Thoracic aorta (tissue), 2 donors: ENCODE data around the gene EMP2. TPM values are rescaled to one million over a fixed set of nuclear protein-coding genes. Genes with fewer than 3 reads are reported as not detected.

ENCODE experiments used
- ATAC-seq: fragments of 150-250 bp; one replicate; pipeline ENCODE4 v1.8.0; 2017; ENCODE audit warnings: low read depth; ENCODE audit not compliant: insufficient number of reproducible peaks, low FRiP score
- DNase-seq: peaks from one replicate; pipeline ENCODE4 v3.0.0-alpha.2; 2020; ENCODE audit warnings: low spot score
- H3K27ac ChIP-seq, 2 donors: fragments of 200-600 bp; sonication (generic); 1 replicate in 1 of 2; 2 replicates in 1 of 2; pipeline ENCODE4 v1.5.1; 2016; ENCODE audit warnings: mild to moderate bottlenecking in 2 of 2, moderate library complexity in 2 of 2
- H3K27me3 ChIP-seq: fragments of 200-600 bp; sonication (generic); replicated peaks from 2 replicates; pipeline ENCODE4 v1.6.0; 2016; ENCODE audit warnings: mild to moderate bottlenecking; ENCODE audit not compliant: insufficient read depth
- H3K36me3 ChIP-seq: fragments of 200-600 bp; sonication (generic); one replicate; pipeline ENCODE4 v1.5.1; 2016
- H3K4me1 ChIP-seq, 2 donors: fragments of 200-600 bp; sonication (generic); 1 replicate in 1 of 2; 2 replicates in 1 of 2; pipeline versions ENCODE4 v1.5.1 to v1.6.0; 2016; ENCODE audit warnings: low read depth in 2 of 2, mild to moderate bottlenecking in 1 of 2; ENCODE audit not compliant: control insufficient read depth in 1 of 2
- H3K4me3 ChIP-seq: fragments of 200-600 bp; sonication (generic); 2 replicates; pipeline ENCODE4 v1.5.1; 2016; ENCODE audit warnings: mild to moderate bottlenecking
- H3K9me3 ChIP-seq: fragments of 200-600 bp; sonication (generic); 2 replicates; pipeline ENCODE4 v1.5.1; 2016
- total RNA-seq, 2 donors: library from RNA; depleted of rRNA; stranded (reverse); fragments of >200 nt; gene quantifications; one replicate each; pipeline versions ENCODE4 v1.1.0 to v1.2.3, GENCODE V29; 2016
- TF ChIP-seq, protein P1 (sequence below): fragments of 200-600 bp; sonication (generic); IDR thresholded peaks from one replicate; pipeline ENCODE4 v1.5.1; 2019; ENCODE audit warnings: antibody characterized with exemption

EMP2 gene
- total RNA-seq, 2 donors from 2014 or later = 84.7 to 110 TPM

DNA sequence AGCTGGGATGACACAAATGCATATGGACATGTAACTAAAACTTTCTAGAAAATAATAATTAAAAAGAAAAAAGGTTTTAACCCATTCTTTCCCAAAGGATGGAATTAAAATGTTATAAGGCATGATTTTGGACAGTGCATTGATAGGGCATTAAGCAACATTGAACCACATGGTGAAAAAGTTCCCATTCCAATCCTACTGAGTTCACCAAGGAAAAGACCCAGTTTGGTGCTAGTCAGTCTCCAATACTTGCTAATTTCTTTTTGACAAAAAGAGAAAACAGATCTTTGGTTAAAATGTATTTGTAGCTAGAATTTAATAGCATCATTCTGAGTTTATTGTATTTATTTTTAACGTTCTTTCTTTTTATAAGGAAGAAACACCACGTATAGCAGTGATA is 28.1 kb downstream of the EMP2 start:
- Histone ChIP-seq H3K27me3 (no peaks in the 10 kb centered on the region), H3K4me1 (peaks cover 15 to 33% of the 10 kb centered on the region in 2 donors), H3K36me3 (peaks cover 7% of the 10 kb centered on the region), H3K9me3 (peaks cover 3% of the 10 kb centered on the region), H3K27ac (peak overlapping the region in 1 of 2 donors; percentile 33), H3K4me3 (no peak overlapping the region)
- ATAC-seq = no peak
- TF ChIP-seq, protein P1, sequence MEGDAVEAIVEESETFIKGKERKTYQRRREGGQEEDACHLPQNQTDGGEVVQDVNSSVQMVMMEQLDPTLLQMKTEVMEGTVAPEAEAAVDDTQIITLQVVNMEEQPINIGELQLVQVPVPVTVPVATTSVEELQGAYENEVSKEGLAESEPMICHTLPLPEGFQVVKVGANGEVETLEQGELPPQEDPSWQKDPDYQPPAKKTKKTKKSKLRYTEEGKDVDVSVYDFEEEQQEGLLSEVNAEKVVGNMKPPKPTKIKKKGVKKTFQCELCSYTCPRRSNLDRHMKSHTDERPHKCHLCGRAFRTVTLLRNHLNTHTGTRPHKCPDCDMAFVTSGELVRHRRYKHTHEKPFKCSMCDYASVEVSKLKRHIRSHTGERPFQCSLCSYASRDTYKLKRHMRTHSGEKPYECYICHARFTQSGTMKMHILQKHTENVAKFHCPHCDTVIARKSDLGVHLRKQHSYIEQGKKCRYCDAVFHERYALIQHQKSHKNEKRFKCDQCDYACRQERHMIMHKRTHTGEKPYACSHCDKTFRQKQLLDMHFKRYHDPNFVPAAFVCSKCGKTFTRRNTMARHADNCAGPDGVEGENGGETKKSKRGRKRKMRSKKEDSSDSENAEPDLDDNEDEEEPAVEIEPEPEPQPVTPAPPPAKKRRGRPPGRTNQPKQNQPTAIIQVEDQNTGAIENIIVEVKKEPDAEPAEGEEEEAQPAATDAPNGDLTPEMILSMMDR = no peak
- DNase-seq = no peak

DNA sequence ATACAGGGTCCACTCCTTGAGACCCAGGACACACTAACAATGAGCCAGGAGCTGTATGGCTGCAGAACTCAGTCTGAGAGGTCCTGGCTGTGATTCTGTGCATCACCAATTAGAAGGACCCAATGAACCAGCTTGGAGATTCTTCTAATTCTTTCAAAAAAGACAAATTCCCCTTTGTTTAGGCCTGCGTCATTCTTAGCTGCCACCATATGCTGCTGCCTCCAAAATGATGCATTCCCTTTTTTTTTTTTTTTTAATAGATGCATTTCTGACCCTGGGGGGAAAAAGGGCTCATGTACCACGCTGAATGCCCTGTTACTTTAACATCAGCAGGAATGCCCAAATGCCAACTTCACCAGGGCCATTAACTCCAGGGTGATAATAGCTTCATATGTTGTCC is 28.5 kb downstream of the EMP2 start:
- no peaks in the 10 kb centered on the region for H3K27me3 ChIP-seq
- no peak overlapping the region for H3K27ac ChIP-seq
- ATAC-seq = no peak
- DNase-seq = no peak
- H3K4me3 ChIP-seq = no peak overlapping the region
- TF ChIP-seq, protein P1 = no peak
- peaks cover 12 to 29% of the 10 kb centered on the region in 2 donors for H3K4me1 ChIP-seq
- H3K36me3 ChIP-seq = peaks cover 11% of the 10 kb centered on the region
- H3K9me3 ChIP-seq = peaks cover 3% of the 10 kb centered on the region

DNA sequence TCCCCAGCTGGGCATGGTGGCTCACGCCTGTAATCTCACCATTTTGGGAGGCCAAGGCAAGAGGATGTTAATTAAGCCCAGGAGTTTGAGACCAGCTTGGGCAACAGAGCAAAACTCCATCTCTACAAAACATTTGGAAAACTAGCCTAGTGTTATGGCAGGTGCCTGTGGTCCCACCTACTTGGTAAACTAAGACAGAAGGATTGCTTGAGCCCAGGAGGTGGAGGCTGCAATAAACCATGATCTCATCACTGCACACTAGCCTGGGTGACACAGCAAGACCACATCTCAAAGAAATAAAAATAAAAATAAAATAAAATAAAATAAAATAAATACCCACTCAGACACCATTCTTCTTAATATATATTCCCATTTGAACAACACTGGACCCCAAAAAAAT is 32.0 kb downstream of the EMP2 start:
- Histone ChIP-seq H3K4me3 (no peak overlapping the region), H3K27me3 (no peaks in the 10 kb centered on the region), H3K27ac (no peak overlapping the region), H3K4me1 (peaks cover 4 to 15% of the 10 kb centered on the region in 2 donors), H3K9me3 (peaks cover 3% of the 10 kb centered on the region), H3K36me3 (peaks cover 41% of the 10 kb centered on the region)
- TF ChIP-seq, protein P1 = no peak
- ATAC-seq (no peak), DNase-seq (no peak)

DNA sequence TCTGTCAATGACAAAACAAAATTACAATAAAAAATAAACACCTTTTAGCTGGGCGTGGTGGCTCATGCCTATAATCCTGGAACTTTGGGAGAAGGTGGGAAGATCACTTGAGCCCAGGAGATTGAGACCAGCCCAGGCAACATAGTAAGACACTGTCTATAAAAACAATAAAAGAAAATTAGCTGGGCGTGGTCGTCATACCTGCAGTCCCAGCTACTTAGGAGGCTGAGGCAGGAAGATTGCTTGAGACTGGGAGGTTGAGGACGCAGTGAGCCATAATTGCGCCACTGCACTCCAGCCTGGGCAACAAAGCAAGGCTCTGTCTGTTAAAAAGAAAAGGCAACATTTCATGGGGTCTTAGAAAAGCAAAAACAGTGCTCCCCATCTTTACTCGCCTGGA is 32.7 kb downstream of the EMP2 start:
- H3K4me3 ChIP-seq = no peak overlapping the region
- H3K27me3 ChIP-seq = no peaks in the 10 kb centered on the region
- peaks cover 3% of the 10 kb centered on the region for H3K9me3 ChIP-seq
- ATAC-seq = no peak
- peaks cover 4 to 12% of the 10 kb centered on the region in 2 donors for H3K4me1 ChIP-seq
- DNase-seq = no peak
- H3K36me3 ChIP-seq = peaks cover 47% of the 10 kb centered on the region
- TF ChIP-seq, protein P1 = no peak
- H3K27ac ChIP-seq = no peak overlapping the region

DNA sequence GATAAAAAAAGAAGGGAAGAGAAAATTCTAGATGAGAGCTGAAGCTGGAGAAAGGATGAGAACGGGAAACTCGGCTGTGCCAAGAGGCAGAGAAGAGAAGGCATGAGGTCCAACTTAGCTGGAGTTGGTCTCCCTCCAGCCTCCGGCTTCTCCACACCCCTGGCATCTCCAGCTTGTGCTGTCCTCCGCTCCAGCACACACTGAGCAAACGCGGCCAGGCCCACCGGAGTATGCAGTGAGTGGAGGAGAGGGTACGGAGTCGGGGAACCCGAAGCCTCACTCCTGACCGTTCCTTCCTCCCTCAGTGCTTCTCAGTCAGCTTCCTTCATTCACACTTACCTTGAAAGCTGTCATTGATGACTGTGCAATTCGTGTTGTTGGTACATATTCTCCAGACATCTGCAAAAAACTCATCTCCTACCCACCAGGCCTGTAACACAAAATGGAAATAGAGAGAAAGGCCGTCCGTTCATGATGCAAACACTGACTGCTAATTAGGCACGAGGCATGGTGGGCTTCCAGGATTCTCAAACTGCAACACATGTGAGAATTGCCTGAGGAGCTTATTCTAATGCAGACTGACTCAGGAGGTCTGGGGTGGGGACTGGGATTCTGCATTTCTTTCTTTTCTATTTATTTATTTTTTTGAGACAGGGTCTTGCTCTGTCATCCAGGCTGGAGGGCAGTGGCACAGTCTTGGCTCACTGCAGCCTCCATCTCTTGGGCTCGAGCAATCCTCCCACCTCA is 37.0 kb downstream of the EMP2 start:
- H3K36me3 ChIP-seq = peaks cover 51% of the 10 kb centered on the region
- H3K4me3 ChIP-seq = no peak overlapping the region
- no peaks in the 10 kb centered on the region for H3K4me1 ChIP-seq
- DNase-seq = no peak
- no peak for ATAC-seq
- H3K27ac ChIP-seq = no peak overlapping the region
- no peaks in the 10 kb centered on the region for H3K27me3 ChIP-seq
- TF ChIP-seq, protein P1 = no peak
- H3K9me3 ChIP-seq = no peaks in the 10 kb centered on the region
